WERI-Rb-1 (cell line): Measurements from ENCODE around the gene GNA12.

Experiments
- DNase-seq: peaks from one replicate; pipeline ENCODE4 v3.0.0-alpha.2; 2020
- H3K27ac ChIP-seq: fragments of 250-450 bp; sonication (Bioruptor Pico); 2 replicates; pipeline ENCODE4 v1.5.1; 2020; ENCODE audit warnings: mild to moderate bottlenecking, moderate library complexity
- H3K27me3 ChIP-seq: fragments of 250-450 bp; sonication (Bioruptor Pico); 2 replicates; pipeline ENCODE4 v1.5.1; 2021; ENCODE audit warnings: mild to moderate bottlenecking, low read depth, moderate library complexity; ENCODE audit not compliant: insufficient read depth, severe bottlenecking
- H3K36me3 ChIP-seq: fragments of 250-450 bp; sonication (Bioruptor Pico); 2 replicates; pipeline ENCODE4 v1.5.1; 2020; ENCODE audit warnings: mild to moderate bottlenecking, moderate library complexity
- H3K4me3 ChIP-seq: 2 replicates; pipeline ENCODE4 v1.5.1; 2011; ENCODE audit warnings: low read depth, mild to moderate bottlenecking, control low read depth, low read length
- H3K9me3 ChIP-seq: fragments of 250-450 bp; sonication (Bioruptor Pico); 2 replicates; pipeline ENCODE4 v1.5.1; 2021; ENCODE audit warnings: mild to moderate bottlenecking, moderate library complexity; ENCODE audit not compliant: severe bottlenecking
- TF ChIP-seq, protein P1 (sequence below): IDR thresholded peaks from 2 replicates; pipeline ENCODE4 v1.5.1; 2011; ENCODE audit warnings: low read depth, mild to moderate bottlenecking, control low read depth, inconsistent platforms, low read length

GNA12 gene

DNA sequence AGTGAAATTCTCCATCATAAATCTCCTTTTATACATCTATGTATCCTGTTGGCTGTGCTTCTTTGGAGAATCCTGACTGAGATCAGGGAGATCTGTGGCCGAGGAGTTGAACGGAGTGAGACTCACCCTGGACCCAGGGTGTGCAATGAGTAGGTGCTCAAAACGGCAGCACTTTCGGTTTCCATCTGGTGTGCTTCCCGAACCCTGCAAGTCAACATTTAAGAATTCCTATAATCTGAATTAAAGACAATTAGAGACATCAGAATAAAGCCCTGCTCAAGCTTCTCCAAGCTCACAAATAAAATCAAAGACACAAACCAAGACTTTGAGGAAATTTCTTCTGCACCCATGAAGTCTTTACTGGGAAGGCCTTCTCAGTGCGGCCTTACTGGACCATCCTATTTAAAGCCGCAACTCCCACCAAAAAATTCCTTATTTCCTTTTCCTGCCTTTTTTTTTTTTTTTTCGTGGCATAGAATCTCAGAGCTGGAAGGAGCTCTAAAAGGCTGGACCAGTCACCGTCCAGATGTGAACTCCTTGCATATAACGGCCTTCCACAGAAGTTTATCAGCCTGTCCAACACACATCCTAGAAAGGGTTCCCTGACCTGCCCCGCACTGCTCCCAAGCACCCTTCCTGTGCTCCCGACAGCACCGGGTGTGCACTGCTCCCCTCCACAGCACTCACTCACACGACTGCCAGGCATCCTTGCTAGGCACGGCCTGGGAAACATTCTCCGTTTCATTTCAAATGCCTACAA is 29.7 kb downstream of the GNA12 start:
- no peak for DNase-seq
- H3K27me3 ChIP-seq: no peaks in the 10 kb centered on the region
- H3K9me3 ChIP-seq: no peaks in the 10 kb centered on the region
- TF ChIP-seq, protein P1, sequence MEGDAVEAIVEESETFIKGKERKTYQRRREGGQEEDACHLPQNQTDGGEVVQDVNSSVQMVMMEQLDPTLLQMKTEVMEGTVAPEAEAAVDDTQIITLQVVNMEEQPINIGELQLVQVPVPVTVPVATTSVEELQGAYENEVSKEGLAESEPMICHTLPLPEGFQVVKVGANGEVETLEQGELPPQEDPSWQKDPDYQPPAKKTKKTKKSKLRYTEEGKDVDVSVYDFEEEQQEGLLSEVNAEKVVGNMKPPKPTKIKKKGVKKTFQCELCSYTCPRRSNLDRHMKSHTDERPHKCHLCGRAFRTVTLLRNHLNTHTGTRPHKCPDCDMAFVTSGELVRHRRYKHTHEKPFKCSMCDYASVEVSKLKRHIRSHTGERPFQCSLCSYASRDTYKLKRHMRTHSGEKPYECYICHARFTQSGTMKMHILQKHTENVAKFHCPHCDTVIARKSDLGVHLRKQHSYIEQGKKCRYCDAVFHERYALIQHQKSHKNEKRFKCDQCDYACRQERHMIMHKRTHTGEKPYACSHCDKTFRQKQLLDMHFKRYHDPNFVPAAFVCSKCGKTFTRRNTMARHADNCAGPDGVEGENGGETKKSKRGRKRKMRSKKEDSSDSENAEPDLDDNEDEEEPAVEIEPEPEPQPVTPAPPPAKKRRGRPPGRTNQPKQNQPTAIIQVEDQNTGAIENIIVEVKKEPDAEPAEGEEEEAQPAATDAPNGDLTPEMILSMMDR: no peak
- no peak overlapping the region for H3K27ac ChIP-seq
- H3K4me3 ChIP-seq: no peak overlapping the region
- H3K36me3 ChIP-seq: no peaks in the 10 kb centered on the region

DNA sequence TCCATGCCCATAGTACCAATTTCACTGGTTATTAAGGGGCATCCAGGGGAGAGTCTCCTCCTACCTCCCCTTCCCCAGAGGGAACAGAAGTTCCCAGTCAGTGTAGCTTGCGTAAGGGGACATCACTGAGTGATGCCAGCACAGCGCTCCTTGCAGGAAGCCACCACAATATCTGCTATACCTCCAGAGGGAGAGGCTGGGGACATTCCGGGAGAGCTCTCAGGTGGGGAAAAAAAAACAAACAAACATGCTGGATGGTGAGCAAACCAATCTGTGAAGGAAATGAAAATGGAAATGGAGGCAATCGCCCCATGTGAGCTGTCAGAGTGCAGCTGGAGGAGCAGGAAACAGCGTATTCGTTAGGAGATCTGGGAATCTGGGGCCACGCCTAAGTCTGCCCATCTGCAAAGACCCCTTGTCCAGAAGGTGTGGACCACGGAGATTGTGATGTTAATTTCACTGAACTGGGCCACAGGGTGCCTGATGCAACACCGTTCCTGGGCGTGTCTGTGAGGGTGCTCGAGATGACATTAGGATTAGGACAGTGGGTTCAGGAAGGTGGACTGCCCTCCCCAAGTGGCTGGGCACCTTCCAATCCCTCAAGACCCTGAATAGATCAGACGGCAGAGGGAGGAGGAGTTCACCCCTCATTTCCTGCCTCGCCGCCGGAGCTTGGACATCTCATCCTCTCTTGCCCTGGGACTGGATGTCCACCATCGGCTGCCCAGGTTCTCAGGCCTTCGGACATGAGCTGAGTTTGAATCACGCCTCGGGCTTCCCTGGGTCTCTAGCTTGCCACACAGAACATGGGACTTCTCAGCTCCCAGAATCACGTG is 30.5 kb downstream of the GNA12 start:
- Histone ChIP-seq H3K27me3 (no peaks in the 10 kb centered on the region), H3K4me3 (no peak overlapping the region), H3K9me3 (no peaks in the 10 kb centered on the region), H3K27ac (no peak overlapping the region), H3K36me3 (no peaks in the 10 kb centered on the region)
- no peak for DNase-seq
- TF ChIP-seq, protein P1: no peak

DNA sequence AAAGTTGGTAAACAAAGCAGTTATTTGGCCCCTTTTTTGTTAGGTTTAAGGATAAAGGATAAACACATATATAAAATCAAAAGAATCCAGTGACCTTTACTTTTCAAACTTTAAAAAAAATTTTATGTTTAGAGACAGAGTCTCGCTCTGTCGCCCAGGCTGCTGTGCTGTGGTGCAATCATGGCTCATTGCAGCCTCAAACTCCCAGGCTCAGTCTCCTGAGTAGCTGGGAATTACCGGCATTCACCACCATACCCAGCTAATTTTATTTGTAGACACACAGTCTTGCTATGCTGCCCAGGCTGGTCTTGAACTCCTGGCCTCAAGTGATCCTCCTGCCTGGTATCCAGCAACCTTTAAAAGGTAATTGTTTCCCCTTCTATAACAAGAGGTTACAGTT is 31.3 kb downstream of the GNA12 start:
- no peaks in the 10 kb centered on the region for H3K27me3 ChIP-seq
- DNase-seq: no peak
- no peaks in the 10 kb centered on the region for H3K9me3 ChIP-seq
- no peak overlapping the region for H3K4me3 ChIP-seq
- H3K27ac ChIP-seq: no peak overlapping the region
- TF ChIP-seq, protein P1: no peak
- H3K36me3 ChIP-seq: no peaks in the 10 kb centered on the region

DNA sequence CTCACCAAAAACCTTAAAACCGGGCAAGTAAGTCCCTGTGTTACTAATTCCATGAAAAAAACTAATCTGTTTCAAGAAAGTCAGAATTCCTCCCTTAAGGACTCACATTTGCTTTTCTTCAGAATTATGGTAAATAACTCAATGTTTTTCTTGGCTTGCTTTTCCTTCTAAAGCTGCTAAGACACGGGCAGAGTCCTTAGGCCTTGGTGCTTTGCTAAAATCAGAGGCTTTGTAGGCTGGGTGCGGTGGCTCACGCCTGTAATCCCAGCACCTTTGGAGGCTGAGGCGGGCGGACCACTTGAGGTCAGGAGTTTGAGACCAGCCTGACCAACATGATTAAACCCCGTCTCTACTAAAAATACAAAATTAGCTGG is 32.0 kb downstream of the GNA12 start:
- no peaks in the 10 kb centered on the region for H3K36me3 ChIP-seq
- H3K27me3 ChIP-seq: no peaks in the 10 kb centered on the region
- H3K27ac ChIP-seq: no peak overlapping the region
- TF ChIP-seq, protein P1: no peak
- DNase-seq: no peak
- H3K4me3 ChIP-seq: no peak overlapping the region
- no peaks in the 10 kb centered on the region for H3K9me3 ChIP-seq

DNA sequence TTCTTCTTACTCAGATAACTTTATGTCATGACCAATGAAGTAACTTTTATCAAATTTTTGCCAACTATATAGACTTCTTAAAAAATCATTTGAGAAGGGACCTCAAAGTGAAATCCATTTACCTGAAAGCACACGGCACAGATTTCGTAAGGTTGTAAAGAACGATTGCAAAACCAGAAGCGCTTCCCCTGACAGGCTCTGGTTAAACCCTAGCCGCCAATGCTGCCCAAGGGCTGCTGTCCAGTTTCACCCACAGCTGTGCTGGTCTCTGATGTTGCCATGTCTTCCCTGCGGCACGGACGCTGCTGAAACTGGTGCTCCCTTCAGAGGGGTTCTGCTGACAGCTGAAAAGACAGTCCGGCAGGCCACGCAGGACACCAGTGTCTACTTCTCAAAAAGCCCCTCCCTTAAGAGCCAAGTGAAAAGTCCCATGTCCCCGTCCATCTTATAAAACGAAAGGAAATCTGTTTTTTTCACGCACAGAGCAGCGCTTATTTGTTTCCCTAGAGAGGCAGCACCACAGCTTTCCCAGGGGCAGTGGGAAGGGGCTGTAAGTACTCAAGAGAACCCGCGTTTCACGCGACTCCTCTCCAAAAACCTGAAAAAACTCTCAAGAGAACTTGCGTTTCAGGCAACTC is 32.5 kb downstream of the GNA12 start:
- H3K4me3 ChIP-seq: no peak overlapping the region
- H3K27me3 ChIP-seq: no peaks in the 10 kb centered on the region
- no peak for DNase-seq
- H3K36me3 ChIP-seq: no peaks in the 10 kb centered on the region
- H3K9me3 ChIP-seq: no peaks in the 10 kb centered on the region
- no peak overlapping the region for H3K27ac ChIP-seq
- TF ChIP-seq, protein P1: no peak
